DMS153 (cell line): ENCODE measurements around the gene NOSIP.

Source experiments
- DNase-seq: peaks from one replicate; lab custom pipeline; 2025; lab: John Stamatoyannopoulos, UW

Gene NOSIP

GRCh38 chr19:49594993-49595818 lies 14.8 kb upstream of the NOSIP start:
- DNase-seq = no peak

- no peak for DNase-seq
Measured at GRCh38 chr19:49594157-49594992, 14.0 kb upstream of the NOSIP start.

- DNase-seq = peak; percentile 84
Measured at GRCh38 chr19:49593233-49594113, 13.1 kb upstream of the NOSIP start.

- DNase-seq = no peak
Measured at GRCh38 chr19:49592486-49593232, 12.3 kb upstream of the NOSIP start.

GRCh38 chr19:49591731-49592485 lies 11.6 kb upstream of the NOSIP start:
- no peak for DNase-seq

- DNase-seq = peak; percentile 43
Measured at GRCh38 chr19:49590971-49591730, 10.8 kb upstream of the NOSIP start, which contains the start of gene PRR12. Gene PRR12 (plus strand): TSS chr19:49591182. CDS start chr19:49591655, 473 bp downstream.

- peak; percentile 93 for DNase-seq
Measured at GRCh38 chr19:49590071-49590970, 10.0 kb upstream of the NOSIP start.

GRCh38 chr19:49589502-49589905 lies 9.1 kb upstream of the NOSIP start:
- no peak for DNase-seq

GRCh38 chr19:49588365-49589122 lies 8.2 kb upstream of the NOSIP start:
- DNase-seq = no peak

GRCh38 chr19:49587227-49587626 lies 6.9 kb upstream of the NOSIP start:
- no peak for DNase-seq

GRCh38 chr19:49585023-49585422 lies 4.7 kb upstream of the NOSIP start:
- no peak for DNase-seq

- no peak for DNase-seq
Measured at GRCh38 chr19:49583239-49583638, 2.9 kb upstream of the NOSIP start.

- no peak for DNase-seq
Measured at GRCh38 chr19:49581007-49581508, 702 bp upstream of the NOSIP start, which contains the start of gene PRRG2. Gene PRRG2 (plus strand): TSS chr19:49581316. CDS start chr19:49583220, 1,904 bp downstream.

- no peak for DNase-seq
Measured at GRCh38 chr19:49579947-49580263, 451 bp downstream of the NOSIP start.

GRCh38 chr19:49579193-49579592 lies 1.2 kb downstream of the NOSIP start:
- DNase-seq = no peak

GRCh38 chr19:49574206-49574755 lies 6.1 kb downstream of the NOSIP start:
- no peak for DNase-seq

GRCh38 chr19:49573425-49573824 lies 6.9 kb downstream of the NOSIP start:
- no peak for DNase-seq
